B cell (primary cell): ENCODE results near the gene FRMD4B. TPM values are rescaled to one million over a fixed set of nuclear protein-coding genes. Genes with fewer than 3 reads are reported as not detected.

Experiments used
- ATAC-seq: fragments of 200-7000 bp; cut with Tn5 transposase; one replicate; pipeline ENCODE4 v1.10.0; 2021; ENCODE audit warnings: low read depth, mild to moderate bottlenecking, moderate number of reproducible peaks, moderate library complexity
- CTCF ChIA-PET: fragments of 350-600 bp; sonication (Branson Sonifier 250); formaldehyde crosslinking; loops from one replicate; lab custom pipeline; 2021; ENCODE audit warnings: antibody characterized with exemption, inconsistent platforms; lab: Charles Lee
- POLR2A ChIA-PET: fragments of 350-600 bp; sonication (Branson Sonifier 250); formaldehyde crosslinking; loops from one replicate; lab custom pipeline; 2021; ENCODE audit warnings: antibody characterized with exemption; lab: Charles Lee
- DNase-seq: peaks from one replicate; pipeline ENCODE4 v3.0.0; 2013
- H2AFZ ChIP-seq: 2 replicates; pipeline ENCODE4 v1.6.1; 2012; ENCODE audit warnings: mild to moderate bottlenecking, low read depth, low read length; ENCODE audit not compliant: insufficient read depth, poor library complexity, severe bottlenecking
- H3K27ac ChIP-seq, 2 donors: 1 replicate in 1 of 2; 2 replicates in 1 of 2; pipeline ENCODE4 v1.5.1; 2012 to 2013; ENCODE audit warnings: low read length in 2 of 2, mild to moderate bottlenecking in 2 of 2, moderate library complexity in 1 of 2
- H3K27me3 ChIP-seq, 4 experiments: fragments of 200-600 bp in 1 of 4; sonication (generic) in 1 of 4; replicated peaks in 1 of 4; 1 replicate in 2 of 4; 2 replicates in 2 of 4; pipeline versions ENCODE4 v1.6.1 to v1.7.0; 2013 to 2016; ENCODE audit warnings: low read length in 3 of 4, mild to moderate bottlenecking in 2 of 4, mixed read lengths in 1 of 4, moderate library complexity in 1 of 4; ENCODE audit not compliant: insufficient read depth in 4 of 4, control insufficient read depth in 3 of 4; ENCODE audit errors: control extremely low read depth in 1 of 4
- H3K36me3 ChIP-seq, 2 experiments: replicated peaks in 1 of 2; 1 replicate in 1 of 2; 2 replicates in 1 of 2; pipeline versions ENCODE4 v1.6.1 to v1.7.1; 2013; ENCODE audit warnings: low read length in 1 of 2; ENCODE audit not compliant: insufficient read depth in 2 of 2, control insufficient read depth in 1 of 2; ENCODE audit errors: control extremely low read depth in 1 of 2, extremely low read depth in 1 of 2
- H3K4me1 ChIP-seq, 2 donors: fragments of 200-600 bp in 1 of 2; sonication (generic) in 1 of 2; 1 replicate in 1 of 2; 2 replicates in 1 of 2; pipeline versions ENCODE4 v1.5.1 to v1.6.1; 2013 to 2017; ENCODE audit warnings: low read length in 2 of 2; ENCODE audit not compliant: control insufficient read depth in 2 of 2, insufficient read depth in 2 of 2
- H3K4me2 ChIP-seq: replicated peaks from 2 replicates; pipeline ENCODE3; 2012; ENCODE audit warnings: mild to moderate bottlenecking, low read depth, low read length; ENCODE audit not compliant: poor library complexity, severe bottlenecking
- H3K4me3 ChIP-seq, 5 experiments: fragments of 200-600 bp in 1 of 5; sonication (generic) in 1 of 5; 1 replicate in 3 of 5; 2 replicates in 2 of 5; pipeline versions ENCODE4 v1.5.1 to v1.7.0; 2011 to 2016; ENCODE audit warnings: low read length in 4 of 5, mild to moderate bottlenecking in 4 of 5, low read depth in 2 of 5, control low read depth in 1 of 5, moderate library complexity in 1 of 5; ENCODE audit not compliant: insufficient read depth in 1 of 5; ENCODE audit errors: control extremely low read depth in 1 of 5, extremely low read depth in 1 of 5
- H3K79me2 ChIP-seq: fragments of 200-600 bp; sonication (generic); one replicate; pipeline ENCODE4 v1.6.0; 2016; ENCODE audit warnings: low read length; ENCODE audit not compliant: control insufficient read depth, insufficient read depth
- H3K9ac ChIP-seq: fragments of 200-600 bp; sonication (generic); 2 replicates; pipeline ENCODE4 v1.6.1; 2017; ENCODE audit warnings: mild to moderate bottlenecking, low read length, moderate library complexity
- H3K9me3 ChIP-seq, 3 donors: one replicate each; pipeline versions ENCODE4 v1.6.1 to v1.7.1; 2013; ENCODE audit warnings: low read length in 2 of 3; ENCODE audit not compliant: control insufficient read depth in 2 of 3, insufficient read depth in 1 of 3; ENCODE audit errors: control extremely low read depth in 1 of 3
- H4K20me1 ChIP-seq: 2 replicates; pipeline ENCODE4 v1.6.0; 2012; ENCODE audit warnings: mild to moderate bottlenecking, low read length; ENCODE audit not compliant: insufficient read depth, control insufficient read depth, poor library complexity, severe bottlenecking
- H3K27ac Mint-ChIP-seq: one replicate; pipeline ENCODE4 v1.8.0; 2021; ENCODE audit warnings: mixed read lengths
- H3K27me3 Mint-ChIP-seq: one replicate; pipeline ENCODE4 v1.8.0; 2021; ENCODE audit warnings: mixed read lengths
- H3K4me1 Mint-ChIP-seq: one replicate; pipeline ENCODE4 v1.8.0; 2021; ENCODE audit warnings: mixed read lengths
- H3K4me3 Mint-ChIP-seq: one replicate; pipeline ENCODE4 v1.8.0; 2021; ENCODE audit warnings: mixed read lengths
- H3K9me3 Mint-ChIP-seq: one replicate; pipeline ENCODE4 v1.8.0; 2022; ENCODE audit warnings: mixed read lengths; ENCODE audit not compliant: insufficient read depth
- CTCF ChIP-seq: fragments of 200-600 bp; IDR thresholded peaks from one replicate; pipeline ENCODE4 v1.8.0; 2022; ENCODE audit warnings: antibody characterized with exemption, mild to moderate bottlenecking
- EZH2 ChIP-seq: IDR thresholded peaks from 2 replicates; pipeline ENCODE4 v1.6.1; 2012; ENCODE audit warnings: borderline replicate concordance, low read depth, mild to moderate bottlenecking, moderate library complexity, low read length; ENCODE audit not compliant: insufficient read depth, poor library complexity, severe bottlenecking
- WGBS: methylation state at CpG from one replicate; pipeline ENCODE4 v1.1.5; 2013; ENCODE audit warnings: missing lambda C conversion rate; ENCODE audit not compliant: insufficient coverage; 5-methylcytosine and 5-hydroxymethylcytosine counted together
- intact Hi-C: fragments of 100-400 bp; cut with micrococcal nuclease; formaldehyde crosslinking; loops from one replicate; pipeline ENCODE4 v1.10.0; 2022
- polyA plus RNA-seq: library from polyadenylated mRNA; depleted of rRNA; stranded (reverse); fragments of >200 nt; gene quantifications from 2 replicates; pipeline ENCODE4 v1.2.3, GENCODE V29; 2012
- total RNA-seq, 2 donors: library from RNA; stranded (reverse); fragments of 120-200 nt in 1 of 2; gene quantifications; 1 replicate in 1 of 2; 2 replicates in 1 of 2; pipeline versions ENCODE4 v1.2.3 to v1.2.4, GENCODE V29; 2013 to 2022

FRMD4B gene
- total and polyA plus RNA-seq, 2 donors (not counting 1 experiment from before 2014, with no cell fraction given) = 0.06 to 0.20 TPM

GRCh38 chr3:69254351-69254750, 131.5 kb downstream of the FRMD4B start:
- intact Hi-C loops = no loop called here

GRCh38 chr3:69252631-69253030, 133.3 kb downstream of the FRMD4B start:
- Histone ChIP-seq H3K27me3 (no peaks in the 10 kb centered on the region), H3K4me1 (no peaks in the 10 kb centered on the region), H3K9me3 (no peaks in the 10 kb centered on the region), H2AFZ (no peak overlapping the region), H3K9ac (no peak overlapping the region), H3K79me2 (no peaks in the 10 kb centered on the region), H3K4me3 (no peak overlapping the region), H3K27ac (no peak overlapping the region), H3K36me3 (no peaks in the 10 kb centered on the region), H3K4me2 (no peak overlapping the region), H4K20me1 (no peaks in the 10 kb centered on the region)
- Mint-ChIP-seq H3K9me3 (no peaks in the 10 kb centered on the region), H3K27me3 (no peaks in the 10 kb centered on the region), H3K4me1 (no peaks in the 10 kb centered on the region), H3K4me3 (no peak overlapping the region), H3K27ac (no peak overlapping the region)
- ChIA-PET POLR2A (no interaction called here), CTCF (no interaction called here)
- WGBS = 96% methylated on average over 3 of the region's 4 CpGs
- DNase-seq = no peak
- TF ChIP-seq CTCF (no peak), EZH2 (no peak)
- intact Hi-C loops = no loop called here
- no peak for ATAC-seq

More at GRCh38 chr3:69254351-69254750, 131.5 kb downstream of the FRMD4B start:
- H3K79me2 ChIP-seq = no peaks in the 10 kb centered on the region
- ChIA-PET POLR2A (no interaction called here), CTCF (no interaction called here)
- ATAC-seq = no peak
- no peak overlapping the region for H3K27ac Mint-ChIP-seq
- H2AFZ ChIP-seq = no peak overlapping the region
- H3K4me2 ChIP-seq = no peak overlapping the region
- no peak for DNase-seq
- no CpG with 5 or more reads among the region's 4 CpGs for WGBS
- H3K27ac ChIP-seq = no peak overlapping the region
- no peak overlapping the region for H3K4me3 ChIP-seq
- no peak overlapping the region for H3K9ac ChIP-seq
- no peaks in the 10 kb centered on the region for H3K27me3 Mint-ChIP-seq
- H3K27me3 ChIP-seq = no peaks in the 10 kb centered on the region
- no peaks in the 10 kb centered on the region for H3K4me1 Mint-ChIP-seq
- H3K4me1 ChIP-seq = no peaks in the 10 kb centered on the region
- H3K9me3 ChIP-seq = no peaks in the 10 kb centered on the region
- no peak for TF ChIP-seq CTCF
- TF ChIP-seq EZH2 = no peak
- no peaks in the 10 kb centered on the region for H4K20me1 ChIP-seq
- no peaks in the 10 kb centered on the region for H3K36me3 ChIP-seq
- H3K4me3 Mint-ChIP-seq = no peak overlapping the region
- no peaks in the 10 kb centered on the region for H3K9me3 Mint-ChIP-seq
